K562 (cell line): ENCODE data around the gene ARL6IP4. TPM values are rescaled to one million over a fixed set of nuclear protein-coding genes. Genes with fewer than 3 reads are reported as not detected.

Experiments used
- ATAC-seq: fragments of 200-7000 bp; cut with Tn5 transposase; 3 replicates; pipeline ENCODE4 v1.9.1; 2020; ENCODE audit warnings: moderate library complexity
- BruUV-seq: library from RNA; stranded (reverse); fragments of 400-500 nt; replicated peaks from 2 replicates; lab custom pipeline; 2021; lab: Mats Ljungman, UMichigan
- CTCF ChIA-PET: fragments of 300-600 bp; formaldehyde crosslinking; extraction: SDS; loops from one replicate; lab custom pipeline; 2021; ENCODE audit warnings: low intra/inter-chr PET ratio; lab: Yijun Ruan, JAX
- POLR2A ChIA-PET: fragments of 300-600, 350-650 bp; sonication (Branson Sonifier 250); formaldehyde crosslinking; extraction: SDS; loops from one replicate; lab custom pipeline; 2021; ENCODE audit warnings: antibody characterized with exemption, inconsistent platforms; lab: Yijun Ruan, JAX
- DNase-seq, 4 experiments: peaks; one replicate each; pipeline versions ENCODE4 v3.0.0 to v3.0.0-alpha.2; 2011 to 2018; ENCODE audit warnings: low spot score in 3 of 4, mixed read lengths in 3 of 4; ENCODE audit errors: extremely low read depth in 1 of 4
- FAIRE-seq: peaks from 2 replicates; lab custom pipeline; 2011; peaks lifted over from hg19 to GRCh38; lab: Jason Lieb, UNC
- H2AFZ ChIP-seq: 2 replicates; pipeline ENCODE4 v1.6.0; 2011; ENCODE audit warnings: low read depth, low read length, control low read depth, inconsistent platforms
- H3K27ac ChIP-seq: fragments of 200-600 bp; 3 replicates; pipeline ENCODE4 v1.8.0; 2011; ENCODE audit warnings: low read depth, mild to moderate bottlenecking, control low read depth, inconsistent platforms, low read length, moderate library complexity, mixed read lengths; ENCODE audit errors: extremely low read depth
- H3K27me3 ChIP-seq, 2 experiments: fragments of 300-600 bp in 1 of 2; 2 replicates in 1 of 2; 3 replicates in 1 of 2; pipeline versions ENCODE4 v1.6.0 to v1.8.0; 2011; ENCODE audit warnings: inconsistent platforms in 2 of 2, low read length in 2 of 2, mild to moderate bottlenecking in 1 of 2, mixed read lengths in 1 of 2, moderate library complexity in 1 of 2; ENCODE audit not compliant: control insufficient read depth in 2 of 2, insufficient read depth in 2 of 2
- H3K36me3 ChIP-seq: fragments of 300-600 bp; 3 replicates; pipeline ENCODE4 v1.8.0; 2011; ENCODE audit warnings: mild to moderate bottlenecking, low read length, inconsistent platforms; ENCODE audit not compliant: control insufficient read depth, insufficient read depth
- H3K4me1 ChIP-seq, 2 experiments: fragments of 200-600 bp in 1 of 2; replicated peaks in 1 of 2; 2 replicates in 1 of 2; 3 replicates in 1 of 2; pipeline versions ENCODE4 v1.5.1 to v1.8.0; 2011; ENCODE audit warnings: inconsistent platforms in 2 of 2, low read length in 2 of 2, mild to moderate bottlenecking in 1 of 2, mixed read lengths in 1 of 2, moderate library complexity in 1 of 2; ENCODE audit not compliant: control insufficient read depth in 2 of 2, insufficient read depth in 2 of 2
- H3K4me2 ChIP-seq: 2 replicates; pipeline ENCODE4 v1.6.1; 2011; ENCODE audit warnings: low read length, control low read depth, inconsistent platforms, mixed read lengths; ENCODE audit not compliant: insufficient read depth
- H3K4me3 ChIP-seq: fragments of 200-600 bp; sonication (generic), shearing (Covaris generic); 2 replicates; pipeline ENCODE4 v1.5.1; 2016; ENCODE audit warnings: control low read depth, inconsistent platforms
- H3K79me2 ChIP-seq: fragments of 200-600 bp; 3 replicates; pipeline ENCODE4 v1.8.0; 2011; ENCODE audit warnings: low read length, inconsistent platforms; ENCODE audit not compliant: control insufficient read depth, insufficient read depth
- H3K9ac ChIP-seq, 2 experiments: 2 replicates each; pipeline versions ENCODE4 v1.6.0 to v1.6.1; 2011; ENCODE audit warnings: low read depth in 2 of 2, low read length in 2 of 2, control low read depth in 1 of 2, inconsistent platforms in 1 of 2, mild to moderate bottlenecking in 1 of 2, mixed read lengths in 1 of 2; ENCODE audit not compliant: insufficient read depth in 1 of 2
- H3K9me1 ChIP-seq: one replicate; pipeline ENCODE4 v1.6.0; 2011; ENCODE audit warnings: inconsistent platforms, mild to moderate bottlenecking, low read length, moderate library complexity; ENCODE audit not compliant: control insufficient read depth, insufficient read depth
- H3K9me3 ChIP-seq: replicated peaks from 2 replicates; pipeline ENCODE4 v1.5.1; 2011; ENCODE audit warnings: low read depth, low read length, inconsistent platforms; ENCODE audit not compliant: control insufficient read depth, insufficient read depth
- H4K20me1 ChIP-seq: replicated peaks from 2 replicates; pipeline ENCODE4 v1.6.1; 2011; ENCODE audit warnings: low read length, inconsistent platforms, mixed read lengths; ENCODE audit not compliant: control insufficient read depth, insufficient read depth
- ATF3 ChIP-seq, 2 experiments: fragments of 450-650 bp in 1 of 2; sonication (generic) in 1 of 2; formaldehyde crosslinking in 1 of 2; IDR thresholded peaks in 1 of 2; conservative IDR thresholded peaks in 1 of 2; 2 replicates each; pipeline versions ENCODE4 v1.6.1 to v1.8.1; 2016 to 2023; ENCODE audit warnings: mild to moderate bottlenecking in 2 of 2, moderate library complexity in 2 of 2, inconsistent platforms in 1 of 2, missing genetic modification reagents in 1 of 2
- DACH1 ChIP-seq: fragments of 450-650 bp; IDR thresholded peaks from 2 replicates; pipeline ENCODE4 v1.6.1; 2018; ENCODE audit not compliant: partially characterized antibody
- MTA1 ChIP-seq: fragments of 450-650 bp; IDR thresholded peaks from 2 replicates; pipeline ENCODE4 v1.6.1; 2017; ENCODE audit warnings: borderline replicate concordance
- POLR2G ChIP-seq: fragments of 200-400 bp; formaldehyde crosslinking; IDR thresholded peaks from 2 replicates; pipeline ENCODE4 v1.6.1; 2017; ENCODE audit warnings: low read depth, mild to moderate bottlenecking, antibody characterized with exemption, low read length, moderate library complexity
- SIN3B ChIP-seq: fragments of 450-650 bp; IDR thresholded peaks from 2 replicates; pipeline ENCODE4 v1.6.1; 2017; ENCODE audit warnings: low read depth, mild to moderate bottlenecking, moderate library complexity
- ZBTB33 ChIP-seq: sonication (generic); formaldehyde crosslinking; IDR thresholded peaks from 2 replicates; pipeline ENCODE4 v1.8.1; 2023; ENCODE audit warnings: mild to moderate bottlenecking, missing genetic modification reagents
- WGBS: fragments of 100-300 bp; shearing (Covaris generic); methylation state at CpG from one replicate; pipeline ENCODE4 v1.1.6; 2016; ENCODE audit warnings: low coverage, mixed read lengths; ENCODE audit not compliant: insufficient coverage; ENCODE audit errors: missing lambda C conversion rate; 5-methylcytosine and 5-hydroxymethylcytosine counted together
- in situ Hi-C: fragments of 300-500 bp; cut with MboI; formaldehyde crosslinking; loops from 4 replicates; pipeline ENCODE4 v1.15.0; 2018; ENCODE audit warnings: inconsistent platforms, mixed read lengths
- intact Hi-C: fragments of 100-400 bp; cut with micrococcal nuclease; formaldehyde crosslinking; loops from 2 replicates; pipeline ENCODE4 v1.14.2; 2022
- polyA plus RNA-seq, 8 experiments: library from polyadenylated mRNA; depleted of rRNA in 4 of 8; stranded (reverse) in 5 of 8; unstranded in 3 of 8; fragments of >200 nt; fragmentation: Nextera tagmentation in 2 of 8; fragmentation: Illumina TruSeq in 1 of 8; extraction: Ambion mirVana in 2 of 8; extraction: Trizol in 1 of 8; gene quantifications; 2 replicates each; pipeline versions ENCODE4 v1.2.1 to v1.2.3, GENCODE V29; 2011 to 2014; ENCODE audit warnings: inconsistent platforms in 1 of 8, missing spikeins in 1 of 8
- total RNA-seq, 7 experiments: library from RNA; depleted of rRNA in 6 of 7; stranded (reverse); fragments of >200 nt in 6 of 7; fragmentation: Illumina TruSeq in 2 of 7; extraction: Trizol in 2 of 7; gene quantifications; 2 replicates each; pipeline versions ENCODE4 v1.2.1 to v1.2.3, GENCODE V29; 2011 to 2021; ENCODE audit warnings: low replicate concordance in 1 of 7

The ARL6IP4 gene
- total and polyA plus RNA-seq, 9 of the 15 experiments (the other 6 are each of a cell fraction or from before 2014, with no cell fraction given): 2.4 to 255 (median 151) TPM

GRCh38 chr12:122991623-122992275, 11.3 kb downstream of the ARL6IP4 start:
- Histone ChIP-seq H3K4me1 (peaks cover 0 to 56% of the 10 kb centered on the region in 2 experiments; a peak in 2 of 5 replicates), H3K4me3 (no peak overlapping the region), H3K9me3 (no peaks in the 10 kb centered on the region), H3K27me3 (no peaks in the 10 kb centered on the region), H3K36me3 (0 out of 3 replicates have a peak, but pooled peaks cover 3% of the 10 kb centered on the region), H3K9ac (peak overlapping the region in 1 of 2 experiments; percentile 55; a peak in 1 of 4 replicates), H3K79me2 (no peaks in the 10 kb centered on the region), H4K20me1 (no peaks in the 10 kb centered on the region), H2AFZ (no peak overlapping the region), H3K27ac (no peak overlapping the region), H3K4me2 (no peak overlapping the region), H3K9me1 (no peaks in the 10 kb centered on the region)
- BruUV-seq: no TSS peak
- CTCF ChIA-PET: no interaction called here
- in situ Hi-C loops (no loop called here), intact Hi-C loops (no loop called here)
- POLR2A ChIA-PET: interaction anchor here (0.6 to 1.3 kb wide), 6 partner anchors 9 to 1560 kb away, joined by 3 to 4 read pairs (median 4); no protein-coding TSS in a partner anchor
- no peak for ATAC-seq
- no peak for FAIRE-seq
- TF ChIP-seq POLR2G: peak; percentile 21
- no peak for TF ChIP-seq SIN3B
- no peak for TF ChIP-seq DACH1
- no peak for DNase-seq
- WGBS: 46% methylated on average over 21 of the region's 27 CpGs

- H3K79me2 ChIP-seq: no peaks in the 10 kb centered on the region
- H2AFZ ChIP-seq: no peak overlapping the region
- WGBS: 77% methylated on average over 16 of the region's 19 CpGs
- no peak for DNase-seq
- POLR2A ChIA-PET: interaction anchor here (0.6 to 1.3 kb wide), 2 partner anchors 9 to 776 kb away, joined by 3 to 4 read pairs; no protein-coding TSS in a partner anchor
- intact Hi-C loops: no loop called here
- TF ChIP-seq MTA1 (no peak), ATF3 (IDR thresholded peaks at IDR 0.05) (peak; percentile 19; the same call in 1 of the 2 replicates), ATF3 (CRISPR knock-in tag; conservative IDR thresholded peaks at IDR 0.05) (no peak), ZBTB33 (peak; percentile 96)
- CTCF ChIA-PET: no interaction called here
- no peak overlapping the region for H3K4me2 ChIP-seq
- no peak for FAIRE-seq
- no peaks in the 10 kb centered on the region for H3K27me3 ChIP-seq
- in situ Hi-C loops: no loop called here
- H3K9ac ChIP-seq: no peak overlapping the region; a peak in 1 of 4 replicates
- no TSS peak for BruUV-seq
- no peaks in the 10 kb centered on the region for H3K9me3 ChIP-seq
- no peak overlapping the region for H3K4me3 ChIP-seq
- ATAC-seq: no peak
- peaks cover 0 to 55% of the 10 kb centered on the region in 2 experiments; a peak in 2 of 5 replicates for H3K4me1 ChIP-seq
- no peaks in the 10 kb centered on the region for H3K36me3 ChIP-seq
- H3K9me1 ChIP-seq: no peaks in the 10 kb centered on the region
- no peaks in the 10 kb centered on the region for H4K20me1 ChIP-seq
- no peak overlapping the region for H3K27ac ChIP-seq
Measured at GRCh38 chr12:122992386-122992785, 11.9 kb downstream of the ARL6IP4 start.
